Measurements from ENCODE around the gene DNAJC27.

DNAJC27 gene

DNA sequence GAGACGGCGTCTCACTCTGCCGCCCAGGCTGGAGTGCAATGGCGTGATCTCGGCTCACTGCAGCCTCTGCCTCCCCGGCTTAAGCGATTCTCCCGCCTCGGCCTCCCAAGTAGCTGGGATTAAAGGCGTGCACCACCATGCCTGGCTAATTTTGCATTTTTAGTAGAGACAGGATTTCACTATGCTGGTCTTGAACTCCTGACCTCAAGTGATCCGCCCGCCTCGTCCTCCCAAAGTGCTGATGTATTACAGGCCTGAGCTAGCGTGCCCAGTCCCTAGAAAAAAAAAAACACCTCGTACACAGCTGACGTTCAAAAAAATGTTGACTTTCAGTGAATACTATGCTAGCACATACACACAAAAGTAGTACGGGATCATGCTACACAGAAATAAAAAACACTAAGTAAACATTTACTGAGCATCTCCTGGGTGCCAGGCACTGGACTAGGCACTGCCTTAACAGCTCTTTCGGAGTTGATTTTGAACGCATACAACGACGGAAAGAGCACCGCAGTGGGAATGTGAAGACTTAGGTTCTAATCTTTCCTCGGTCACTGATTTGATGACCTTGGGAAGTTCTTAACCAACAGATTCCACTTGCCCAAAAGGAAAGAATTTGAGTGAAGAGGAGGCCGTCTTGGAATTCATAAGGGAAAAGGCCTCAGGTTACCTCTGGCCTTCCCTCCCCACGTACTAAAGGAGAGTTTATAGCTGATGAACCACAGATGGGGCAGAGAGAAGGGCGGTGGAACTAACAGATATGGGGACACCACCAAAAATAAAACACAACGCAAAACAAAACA, 1.1 kb downstream of the DNAJC27 start:
- no peak for FAIRE-seq

DNA sequence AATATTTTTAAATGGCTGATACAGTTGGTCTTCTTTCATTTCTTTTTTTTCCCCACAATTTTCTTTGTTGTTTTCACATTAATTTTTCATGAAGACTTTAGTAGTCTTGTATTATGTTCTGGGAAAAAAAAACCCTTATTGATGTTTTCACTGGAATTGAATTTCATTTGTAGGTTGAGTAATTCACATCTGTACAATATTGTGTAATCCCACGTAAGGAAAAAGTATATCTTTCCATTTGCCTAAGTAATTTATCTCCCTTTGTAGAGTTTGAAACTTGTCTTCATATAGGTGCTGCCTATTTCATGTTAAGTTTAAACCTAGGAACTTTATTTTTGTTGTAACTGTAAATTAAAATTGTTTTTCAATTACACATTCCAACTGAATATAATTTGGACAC, 2.0 kb downstream of the DNAJC27 start:
- no peak for FAIRE-seq

DNA sequence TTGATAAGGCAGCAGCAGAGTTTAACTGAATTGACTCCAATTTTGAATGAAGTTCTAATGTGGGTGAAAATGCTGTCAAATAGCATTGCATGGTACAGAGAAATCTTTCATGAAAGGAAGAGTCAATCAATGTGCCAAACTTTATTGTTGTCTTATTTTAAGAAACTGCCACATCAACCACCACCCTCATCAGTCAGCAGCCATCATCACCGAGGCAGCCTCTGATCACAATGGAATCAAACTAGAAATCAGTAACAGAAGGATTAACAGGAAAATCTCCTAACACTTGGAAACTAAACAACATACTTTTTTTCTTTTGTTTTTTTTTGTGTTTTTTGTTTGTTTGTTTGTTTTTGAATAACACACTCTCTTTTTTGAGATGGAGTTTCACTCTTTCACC, 9.9 kb downstream of the DNAJC27 start:
- FAIRE-seq: no peak

DNA sequence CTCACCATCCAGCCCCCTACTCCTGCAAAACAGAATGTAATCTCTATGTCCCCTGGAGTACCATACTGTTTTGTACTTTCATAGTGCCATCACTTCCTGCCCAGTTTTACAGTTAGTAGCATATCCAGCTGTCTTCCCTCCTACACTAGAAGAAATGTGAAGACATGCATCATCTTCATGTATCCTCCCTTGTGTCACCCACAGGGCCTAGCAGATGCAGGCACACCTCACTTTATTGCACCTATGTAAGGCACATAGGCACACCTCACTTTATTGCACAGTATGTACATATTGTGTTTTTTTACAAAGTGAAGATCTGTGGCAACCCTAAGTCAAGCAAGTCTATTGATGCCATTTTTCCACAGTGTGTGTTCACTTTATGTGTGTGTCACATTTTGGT, 12.0 kb downstream of the DNAJC27 start:
- no peak for FAIRE-seq

DNA sequence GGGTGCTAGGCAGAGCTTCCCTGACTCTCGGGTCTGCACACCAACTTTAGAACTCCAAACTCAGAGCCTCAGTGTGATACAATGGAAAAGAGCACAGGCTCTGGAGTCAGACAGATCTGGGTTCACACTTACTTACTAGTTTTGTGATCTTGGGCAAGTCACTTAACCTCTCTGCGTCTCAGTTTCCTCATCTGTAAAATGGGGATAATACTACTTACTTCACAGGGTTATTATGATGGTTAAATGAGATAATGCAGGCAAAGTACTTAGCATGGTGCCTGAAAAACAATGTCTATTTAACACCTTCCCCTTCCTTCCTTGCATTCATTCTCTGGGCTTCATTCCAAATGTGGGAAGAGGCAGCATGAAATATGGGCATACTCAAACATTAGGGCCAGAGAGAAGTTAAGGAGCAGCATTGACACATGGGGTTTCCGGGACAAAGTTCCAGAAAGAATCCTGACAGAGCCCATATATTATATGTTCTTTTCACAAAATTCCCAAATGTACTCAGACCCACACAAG, 13.3 kb downstream of the DNAJC27 start:
- FAIRE-seq: no peak

DNA sequence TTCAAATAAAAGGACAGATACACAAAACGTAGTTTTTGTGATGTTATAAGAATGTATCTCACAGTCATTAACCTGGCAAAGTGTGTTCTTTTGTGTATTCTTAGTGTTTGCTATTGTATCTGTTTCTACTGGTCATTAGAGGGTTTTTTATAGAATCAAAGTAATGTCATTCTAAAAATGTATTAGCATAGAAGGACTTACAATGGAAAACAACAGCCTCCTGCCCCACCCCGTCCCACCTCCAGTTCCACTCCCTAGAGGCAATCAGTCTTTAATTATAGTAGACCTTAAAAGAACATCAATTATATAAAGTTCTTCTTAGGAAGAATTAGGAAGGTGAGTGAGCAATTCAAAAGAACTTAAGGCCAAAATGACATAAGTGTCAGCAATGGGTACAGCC, 13.8 kb downstream of the DNAJC27 start:
- FAIRE-seq: no peak

DNA sequence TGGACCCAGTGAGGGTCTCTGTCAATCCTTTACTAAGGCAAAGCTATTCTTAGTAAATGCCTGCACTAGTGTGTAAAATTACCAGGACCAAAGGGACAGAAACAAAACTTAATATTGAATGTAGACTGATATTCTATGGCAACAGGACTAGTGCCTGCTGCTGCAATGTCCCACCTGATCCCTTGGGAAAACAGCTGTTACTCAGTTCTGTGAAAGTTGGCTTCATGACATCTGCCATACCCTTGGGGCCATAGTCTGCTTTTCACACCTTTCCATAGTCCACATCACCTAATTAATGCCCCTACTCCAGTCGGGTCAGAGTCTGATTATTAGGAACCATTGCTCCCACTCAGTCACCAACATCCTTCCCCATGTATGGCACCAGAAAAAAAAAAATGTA, 14.5 kb downstream of the DNAJC27 start:
- FAIRE-seq: no peak

DNA sequence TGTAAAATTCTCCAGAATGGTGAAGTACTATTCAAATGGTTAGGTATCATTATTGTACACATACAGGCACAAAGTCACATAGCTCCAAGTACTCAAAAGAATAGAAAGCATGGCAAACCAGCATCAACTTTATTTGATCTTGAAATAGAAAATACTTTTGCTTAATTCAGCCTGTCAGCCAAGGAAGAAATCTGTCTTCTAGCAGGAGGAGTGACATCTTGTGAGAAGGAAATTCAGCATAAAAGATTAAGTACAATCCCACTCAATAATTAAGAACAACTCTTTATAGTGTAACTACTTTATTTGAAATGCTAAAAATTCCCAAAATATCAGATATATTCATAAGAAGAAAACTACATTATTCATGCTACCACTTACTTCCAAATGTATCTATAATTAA, 15.8 kb downstream of the DNAJC27 start:
- FAIRE-seq: no peak

DNA sequence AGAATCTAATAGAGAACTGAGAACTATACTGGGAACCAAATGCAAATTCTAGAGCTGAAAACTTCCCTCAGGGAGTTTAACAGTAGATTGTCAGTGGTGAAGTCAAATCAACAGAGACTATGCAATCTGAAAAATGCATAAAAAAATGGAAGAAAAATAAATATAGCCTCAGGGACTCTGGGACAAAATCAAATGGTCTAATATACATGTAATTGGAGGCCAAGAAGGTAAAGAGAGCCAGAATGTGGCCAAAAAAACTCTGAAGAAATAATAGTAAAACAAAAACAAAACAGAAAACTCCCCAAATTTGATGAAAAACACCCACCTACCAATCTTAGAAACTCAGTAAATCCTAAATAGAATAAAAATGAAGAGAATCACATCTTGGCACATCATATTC, 16.5 kb downstream of the DNAJC27 start:
- FAIRE-seq: no peak

DNA sequence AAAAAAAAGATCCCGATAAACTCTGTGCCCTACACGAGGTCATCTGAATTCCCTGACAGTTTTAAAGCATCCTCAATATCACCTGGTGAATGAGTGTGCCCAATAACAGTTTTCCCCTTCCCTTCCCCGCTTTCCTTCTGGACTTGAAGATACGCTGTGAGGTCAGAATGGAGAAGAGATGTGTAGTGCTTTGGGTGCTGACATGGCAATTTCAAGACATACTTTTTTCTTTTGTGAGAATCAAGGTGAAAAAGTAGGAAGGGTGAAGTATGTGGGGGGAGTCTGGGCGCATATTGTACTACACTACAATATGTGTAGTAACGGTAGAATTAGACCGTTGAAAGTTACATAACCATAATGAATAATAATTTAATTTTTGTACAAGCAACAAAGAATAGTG, 21.7 kb downstream of the DNAJC27 start:
- no peak for FAIRE-seq

DNA sequence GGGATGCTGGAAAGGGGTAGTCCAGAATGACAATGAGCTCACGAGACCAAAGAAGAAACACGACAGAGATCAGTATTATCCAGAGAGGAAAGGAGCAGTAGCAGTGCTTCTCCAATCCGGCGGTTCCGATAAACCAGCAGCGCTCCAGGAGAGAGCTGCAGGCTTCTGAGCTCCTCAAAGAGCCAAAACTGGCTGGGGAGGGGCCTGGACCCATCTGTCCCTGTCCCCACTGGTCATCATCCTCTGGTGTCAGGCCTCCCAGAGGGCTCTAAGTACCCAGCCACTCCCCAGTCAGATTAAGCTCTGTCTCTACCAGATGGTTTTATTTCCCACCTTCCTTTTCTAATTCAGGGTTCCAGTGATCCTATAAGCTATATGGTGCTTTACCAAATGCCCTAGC, 23.2 kb downstream of the DNAJC27 start:
- FAIRE-seq: no peak

DNA sequence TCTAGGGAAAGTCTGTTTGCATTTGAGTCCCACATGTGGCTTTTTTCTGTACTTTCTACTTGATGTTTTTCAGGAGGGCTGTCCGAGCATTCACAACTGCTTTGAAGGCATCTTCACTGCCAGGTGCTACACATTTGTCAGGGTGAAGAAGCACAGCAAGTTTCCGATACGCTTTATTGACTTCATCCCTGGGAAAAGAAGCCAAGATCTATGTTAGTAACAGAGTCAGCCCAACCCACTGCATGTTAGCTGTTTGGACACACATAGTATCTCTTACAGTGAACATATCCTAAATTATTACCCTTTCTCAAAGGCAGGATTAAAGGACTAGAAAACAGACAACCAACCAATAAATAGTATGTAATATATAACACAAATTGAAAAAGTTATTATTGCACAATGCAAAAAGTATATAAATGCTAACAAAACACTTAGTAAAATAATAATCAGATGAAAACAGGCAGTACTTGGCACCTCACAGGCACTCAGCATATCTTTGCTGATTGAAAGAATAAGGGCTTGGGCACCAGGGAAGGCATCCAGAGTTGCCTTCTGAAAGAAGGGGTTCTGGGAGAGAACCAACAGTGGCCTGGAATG, 24.1 kb downstream of the DNAJC27 start:
- FAIRE-seq: no peak

DNA sequence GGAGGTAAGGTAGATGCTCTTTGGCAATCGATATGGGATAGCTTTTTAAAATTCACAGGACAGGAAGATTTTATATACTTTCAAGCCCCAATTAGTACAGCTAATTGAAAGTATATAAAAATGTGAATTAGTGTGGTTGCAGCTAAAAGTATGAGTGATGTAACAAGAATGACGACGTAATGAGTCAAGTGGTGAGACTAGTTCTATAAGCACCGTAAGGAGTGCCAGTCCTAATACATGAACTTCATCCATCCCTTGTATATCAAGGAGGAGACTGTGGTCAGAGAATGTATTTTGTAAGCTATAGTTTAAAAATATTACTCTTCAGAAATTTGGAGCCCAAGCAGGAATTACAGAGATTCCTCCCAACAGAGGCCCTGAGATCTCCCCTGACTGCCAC, 25.8 kb downstream of the DNAJC27 start:
- FAIRE-seq: no peak

DNA sequence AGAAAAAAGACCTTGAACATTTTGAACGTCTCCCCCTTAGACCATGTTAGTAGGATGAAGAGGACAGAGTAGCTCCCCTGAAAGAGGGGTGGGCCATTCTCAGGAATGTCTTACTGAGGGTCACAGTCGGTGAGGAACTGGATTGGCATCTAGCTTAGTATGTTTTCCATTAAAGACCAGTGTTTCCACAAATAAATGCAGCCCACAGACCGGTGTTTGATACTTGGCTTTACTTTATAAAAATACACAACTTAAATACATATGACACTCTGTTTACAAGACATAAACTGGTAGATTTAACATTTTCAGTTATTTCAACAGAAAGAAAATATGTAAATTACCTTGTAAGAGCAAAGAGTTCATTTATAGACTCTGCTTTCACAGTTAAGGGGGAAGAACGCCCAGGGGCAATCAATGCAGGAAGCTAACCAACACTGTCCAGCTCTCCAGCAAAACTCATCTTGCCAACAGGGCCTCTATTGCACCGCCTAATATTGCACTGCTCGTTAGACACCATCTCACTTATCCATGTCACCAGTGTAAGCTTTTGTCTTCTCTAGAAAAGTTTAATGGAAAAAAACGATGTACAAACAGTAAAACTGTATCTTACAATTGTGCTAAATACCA, 28.2 kb downstream of the DNAJC27 start:
- FAIRE-seq: no peak

DNA sequence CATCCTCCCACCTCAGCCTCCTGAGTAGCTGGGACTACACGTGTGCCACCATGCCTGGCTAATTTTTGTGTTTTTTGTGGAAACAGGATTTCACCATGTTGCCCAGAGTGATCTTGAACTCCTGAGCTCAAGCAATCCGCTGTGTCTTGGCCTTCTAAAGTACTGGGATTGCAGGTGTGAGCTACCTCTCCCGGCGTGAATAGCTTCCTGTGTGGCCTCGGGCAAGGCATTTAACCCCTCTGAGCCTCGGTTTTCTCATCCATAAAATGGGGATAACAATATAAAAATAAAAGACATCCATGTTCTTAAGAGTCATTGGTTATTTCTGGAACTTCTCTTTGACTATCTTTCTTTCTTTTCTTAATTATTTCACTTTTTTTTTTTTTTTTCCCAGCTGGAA, 32.4 kb downstream of the DNAJC27 start:
- no peak for FAIRE-seq

DNA sequence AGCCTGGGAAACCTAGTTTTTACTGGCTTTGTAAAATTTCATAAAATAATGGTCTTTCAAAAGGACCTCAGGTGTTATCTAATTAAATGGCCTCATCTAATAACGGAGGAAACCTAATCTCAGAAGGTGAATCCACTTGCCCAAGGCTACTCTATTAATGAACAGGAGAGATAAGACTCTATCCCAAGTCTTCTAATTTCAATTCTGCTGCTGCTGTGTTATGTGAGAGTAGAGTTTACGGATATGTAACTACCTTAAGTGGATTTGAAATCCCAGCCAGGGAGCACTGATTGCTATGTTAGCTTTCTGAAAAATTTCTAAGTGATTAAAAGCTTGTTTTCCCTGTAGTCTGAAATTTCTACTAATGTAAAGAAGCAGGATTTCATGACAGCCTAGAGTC, 34.5 kb downstream of the DNAJC27 start:
- no peak for FAIRE-seq

DNA sequence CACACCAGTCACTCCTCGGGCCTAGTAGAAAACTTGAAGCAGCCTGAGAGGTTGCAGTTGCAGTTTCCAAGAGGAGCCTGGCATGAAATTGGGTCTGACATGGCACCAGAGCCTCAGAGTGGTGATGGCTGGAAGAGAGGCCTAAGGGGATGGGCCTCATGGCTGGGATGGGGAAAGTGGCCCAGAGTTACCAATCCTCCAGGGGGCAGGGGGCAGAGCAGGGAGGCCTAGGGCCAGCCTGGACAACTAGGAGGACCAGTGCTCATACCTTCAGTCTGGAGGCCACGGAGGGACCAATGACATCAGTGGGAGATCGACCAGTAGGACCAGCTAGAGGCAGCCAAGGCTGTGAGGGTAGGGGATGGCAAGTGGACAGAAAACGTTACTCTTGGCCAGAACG, 36.6 kb downstream of the DNAJC27 start:
- FAIRE-seq: no peak

DNA sequence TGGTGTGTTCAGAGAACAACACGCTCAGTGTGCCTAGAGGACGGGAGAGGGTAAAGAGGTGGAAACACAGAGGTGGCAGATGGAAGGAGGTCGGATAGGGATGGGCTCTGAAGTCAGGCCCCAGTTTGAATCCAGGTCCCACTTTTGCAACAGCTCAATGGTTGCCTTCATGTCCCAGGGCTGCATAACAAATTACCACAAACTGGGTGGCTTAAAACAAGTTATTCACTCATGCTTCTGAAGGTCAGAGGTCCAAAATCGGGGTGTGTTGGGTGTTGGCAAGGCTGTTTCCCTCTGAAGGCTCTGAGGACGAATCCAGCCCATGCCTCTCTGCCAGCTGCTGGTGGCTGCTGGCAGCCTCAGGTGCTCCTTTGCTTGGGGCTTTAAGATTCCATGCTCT, 39.0 kb downstream of the DNAJC27 start:
- FAIRE-seq: no peak

DNA sequence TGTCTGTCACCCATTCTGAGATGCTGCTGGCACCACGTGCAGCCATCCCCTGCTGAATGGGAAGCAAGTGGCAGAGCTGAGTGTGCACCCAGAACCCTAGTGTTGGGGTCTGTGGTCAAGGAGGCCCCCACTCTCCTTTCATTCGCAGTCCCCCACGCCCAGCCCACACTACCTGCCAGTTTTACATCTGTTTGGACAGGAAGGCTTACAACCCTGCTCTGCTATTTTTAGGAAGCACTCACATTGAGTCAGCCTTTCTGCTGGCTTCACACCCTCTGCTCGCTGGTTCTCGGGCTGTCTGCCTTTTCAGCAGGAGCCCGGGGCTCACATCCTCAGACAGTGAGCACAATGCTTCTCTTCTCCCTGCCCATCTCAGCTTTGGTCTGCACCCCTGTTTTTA, 41.0 kb downstream of the DNAJC27 start:
- no peak for FAIRE-seq

DNA sequence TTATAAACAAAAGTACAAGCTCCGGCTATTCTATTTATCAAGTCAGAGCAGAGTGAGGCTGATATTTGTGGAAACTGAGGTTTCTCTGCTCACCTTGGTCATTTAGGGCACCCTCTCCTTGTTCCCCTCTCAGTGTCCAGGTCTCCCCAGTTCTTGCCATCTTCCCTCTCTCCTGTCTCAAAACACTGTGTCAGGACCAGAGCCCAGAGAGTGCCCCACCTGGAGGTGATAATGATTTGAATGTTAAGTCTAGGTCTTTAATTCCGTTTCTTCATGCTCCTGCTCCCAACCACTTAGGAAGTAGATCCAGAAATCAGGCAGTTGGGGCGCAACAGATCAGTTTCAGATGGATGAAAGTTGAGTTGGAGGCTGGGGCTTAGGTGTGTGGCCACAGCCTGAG, 42.5 kb downstream of the DNAJC27 start:
- no peak for FAIRE-seq

DNA sequence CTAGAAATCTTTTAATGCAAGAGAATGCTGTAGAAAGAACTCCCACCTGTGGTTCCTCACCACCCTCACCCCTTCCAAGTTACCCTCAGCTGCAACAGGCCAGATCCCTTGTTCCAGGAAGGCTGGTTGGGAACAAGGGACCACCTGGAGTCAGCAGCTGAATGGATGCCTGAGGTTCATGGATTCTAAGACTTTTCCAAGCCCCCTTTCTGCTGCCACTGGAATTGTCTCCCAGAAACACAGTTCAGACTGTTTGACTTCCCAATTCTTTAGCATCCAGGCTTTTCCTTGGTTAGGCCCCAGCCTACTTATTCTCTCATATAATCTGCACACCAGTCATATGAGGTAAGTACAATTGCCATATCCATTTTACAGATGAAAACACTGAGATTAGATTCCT, 43.7 kb downstream of the DNAJC27 start:
- no peak for FAIRE-seq

DNA sequence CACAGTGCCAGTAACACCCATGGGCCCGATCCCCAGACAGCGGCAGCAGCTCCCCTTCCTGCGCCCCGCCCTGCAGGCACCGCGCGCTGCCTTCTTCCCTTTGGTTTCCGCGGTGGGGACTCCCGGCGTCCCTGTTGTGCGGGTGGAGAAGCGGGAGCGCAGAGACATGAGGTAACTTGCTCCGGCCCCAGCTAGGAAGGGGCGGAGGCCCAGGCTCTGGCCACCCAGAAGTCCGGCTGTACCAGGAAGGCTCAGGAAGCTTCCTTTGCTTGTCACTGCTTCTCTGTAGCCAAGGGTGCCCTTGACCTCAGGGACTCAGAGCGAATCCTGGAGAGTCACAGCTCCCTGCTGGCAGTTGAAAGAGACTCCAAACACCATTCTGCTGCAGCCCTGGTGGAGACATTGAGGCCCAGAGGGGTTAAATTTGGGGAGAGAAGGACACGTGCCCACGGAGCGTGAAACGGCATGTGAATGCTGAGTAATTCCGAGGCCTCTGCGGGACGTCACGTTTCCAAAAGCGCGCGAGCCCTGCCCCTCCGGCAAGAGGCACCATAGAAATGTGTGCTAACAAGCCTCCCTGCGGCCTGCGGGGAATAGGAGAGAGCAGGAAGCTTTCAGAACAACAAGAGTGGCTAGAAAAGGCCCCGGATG, 45.0 kb downstream of the DNAJC27 start:
- no peak for FAIRE-seq

DNA sequence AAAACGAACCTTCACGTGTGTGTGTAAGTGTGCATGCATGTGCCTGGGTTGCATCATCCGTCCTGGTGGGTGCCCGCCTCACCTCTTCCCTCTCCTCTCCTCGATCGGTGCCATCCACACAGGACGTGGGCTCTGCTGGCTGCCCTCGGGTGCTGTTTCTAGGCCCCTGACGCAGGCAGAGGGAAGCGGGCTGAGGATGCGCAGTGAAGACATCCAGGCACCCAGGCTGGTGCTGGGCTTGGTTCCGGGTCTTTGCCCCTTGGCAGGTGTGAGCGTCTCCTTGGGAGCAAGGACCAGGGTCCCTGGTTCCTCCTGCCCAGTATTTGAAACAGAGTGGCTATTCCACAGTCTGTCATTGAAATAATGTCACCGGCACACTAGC, 45.5 kb downstream of the DNAJC27 start:
- FAIRE-seq: no peak

DNA sequence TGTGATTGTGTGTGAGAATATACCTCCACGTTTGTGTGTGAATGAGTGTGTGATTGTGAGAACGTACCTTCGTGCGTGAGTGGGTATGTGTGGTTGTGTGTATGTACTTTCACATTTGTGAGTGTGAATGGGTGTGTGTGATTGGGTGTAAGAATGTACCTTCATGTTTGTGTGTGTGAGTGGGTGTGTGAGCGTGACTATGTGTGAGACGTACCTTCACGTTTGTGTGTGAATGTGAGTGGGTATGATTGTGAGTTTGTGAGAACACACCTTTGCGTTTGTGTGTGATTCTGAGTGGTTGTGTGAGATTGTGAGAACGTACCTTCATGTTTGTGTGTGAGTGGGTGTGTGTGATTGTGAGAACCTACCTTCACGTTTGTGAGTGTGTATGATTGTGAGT, 45.9 kb downstream of the DNAJC27 start:
- no peak for FAIRE-seq
